Neural cell (in vitro differentiated cells): ENCODE measurements around the gene RAMP3. TPM values are rescaled to one million over a fixed set of nuclear protein-coding genes. Genes with fewer than 3 reads are reported as not detected.

ENCODE experiments used
- H2AFZ ChIP-seq: fragments of 200-600, 300-800 bp; sonication (generic), shearing (Covaris generic); 2 replicates; pipeline ENCODE4 v1.6.0; 2014; ENCODE audit warnings: low read depth, mild to moderate bottlenecking, antibody characterized with exemption, low read length, moderate library complexity
- H3F3A ChIP-seq: fragments of 200-600 bp; shearing (Covaris generic); 2 replicates; pipeline ENCODE4 v1.6.1; 2016; ENCODE audit warnings: mild to moderate bottlenecking, moderate library complexity, mixed read lengths, antibody characterized with exemption, low read length; ENCODE audit not compliant: insufficient read depth, poor library complexity, severe bottlenecking
- H3K27ac ChIP-seq: fragments of 200-600, 300-800 bp; sonication (generic), shearing (Covaris generic); 2 replicates; pipeline ENCODE4 v1.5.1; 2014; ENCODE audit warnings: mild to moderate bottlenecking, low read length, moderate library complexity
- H3K27me3 ChIP-seq: fragments of 300-800, 200-600 bp; sonication (generic), shearing (Covaris generic); 2 replicates; pipeline ENCODE4 v1.6.0; 2014; ENCODE audit warnings: mild to moderate bottlenecking, low read depth, low read length, moderate library complexity; ENCODE audit not compliant: insufficient read depth
- H3K36me3 ChIP-seq: fragments of 300-800, 200-600 bp; sonication (generic), shearing (Covaris generic); 2 replicates; pipeline ENCODE4 v1.5.1; 2014; ENCODE audit warnings: mild to moderate bottlenecking, antibody characterized with exemption, low read length, moderate library complexity; ENCODE audit not compliant: insufficient read depth
- H3K4me2 ChIP-seq: fragments of 300-800, 200-600 bp; sonication (generic), shearing (Covaris generic); 2 replicates; pipeline ENCODE4 v1.6.0; 2014; ENCODE audit warnings: mild to moderate bottlenecking, low read length
- H3K4me3 ChIP-seq: fragments of 300-800, 200-600 bp; sonication (generic), shearing (Covaris generic); 2 replicates; pipeline ENCODE4 v1.5.1; 2014; ENCODE audit warnings: mild to moderate bottlenecking, low read length, moderate library complexity
- H3K79me2 ChIP-seq: fragments of 200-600 bp; shearing (Covaris generic); replicated peaks from 2 replicates; pipeline ENCODE4 v1.6.0; 2014; ENCODE audit warnings: mild to moderate bottlenecking, low read length, moderate library complexity; ENCODE audit not compliant: insufficient read depth
- H3K9ac ChIP-seq: fragments of 300-800, 200-600 bp; sonication (generic), shearing (Covaris generic); 2 replicates; pipeline ENCODE4 v1.6.1; 2016; ENCODE audit warnings: mild to moderate bottlenecking, low read length, mixed read lengths
- H3K9me2 ChIP-seq: fragments of 200-600 bp; shearing (Covaris generic); 2 replicates; pipeline ENCODE4 v1.6.1; 2016; ENCODE audit warnings: mild to moderate bottlenecking, low read length, mixed read lengths; ENCODE audit not compliant: insufficient read depth
- H3K9me3 ChIP-seq: fragments of 200-600, 300-800 bp; sonication (generic), shearing (Covaris generic); 2 replicates; pipeline ENCODE4 v1.6.1; 2016; ENCODE audit warnings: mild to moderate bottlenecking, mixed run types, low read length, moderate library complexity, mixed read lengths
- H4K20me1 ChIP-seq: fragments of 200-600 bp; shearing (Covaris generic); 2 replicates; pipeline ENCODE4 v1.6.1; 2016; ENCODE audit warnings: mild to moderate bottlenecking, mixed run types; ENCODE audit not compliant: insufficient read depth
- EP300 ChIP-seq: fragments of 450-650 bp; conservative IDR thresholded peaks from 2 replicates; pipeline ENCODE4 v1.6.1; 2014; ENCODE audit warnings: antibody characterized with exemption, mild to moderate bottlenecking, moderate library complexity; ENCODE audit not compliant: poor library complexity, severe bottlenecking
- EZH2 ChIP-seq: fragments of 200-600, 300-800 bp; shearing (Covaris generic), sonication (generic); IDR thresholded peaks from 2 replicates; pipeline ENCODE4 v1.6.1; 2014; ENCODE audit warnings: antibody characterized with exemption, low read length, borderline replicate concordance, mild to moderate bottlenecking; ENCODE audit not compliant: insufficient read depth, poor library complexity, severe bottlenecking
- MXI1 ChIP-seq: fragments of 450-650 bp; conservative IDR thresholded peaks from 2 replicates; pipeline ENCODE4 v1.6.1; 2014; ENCODE audit warnings: antibody characterized with exemption, mild to moderate bottlenecking; ENCODE audit not compliant: poor library complexity, severe bottlenecking
- POLR2AphosphoS5 ChIP-seq: IDR thresholded peaks from 2 replicates; pipeline ENCODE4 v1.6.1; 2012
- RAD21 ChIP-seq: fragments of 450-650 bp; conservative IDR thresholded peaks from 2 replicates; pipeline ENCODE4 v1.6.1; 2014; ENCODE audit warnings: antibody characterized with exemption, mild to moderate bottlenecking, moderate library complexity
- SMC3 ChIP-seq: fragments of 450-650 bp; conservative IDR thresholded peaks from 2 replicates; pipeline ENCODE4 v1.6.1; 2014; ENCODE audit warnings: antibody characterized with exemption, mild to moderate bottlenecking, moderate library complexity; ENCODE audit not compliant: poor library complexity
- TAF1 ChIP-seq: IDR thresholded peaks from 2 replicates; pipeline ENCODE4 v1.6.1; 2012; ENCODE audit warnings: low read depth
- polyA plus RNA-seq: library from polyadenylated mRNA; depleted of rRNA; stranded (reverse); fragments of >200 nt; gene quantifications from 2 replicates; pipeline ENCODE4 v1.2.3, GENCODE V29; 2014
- TF ChIP-seq, protein P1 (sequence below): IDR thresholded peaks from 2 replicates; pipeline ENCODE4 v1.6.1; 2012; ENCODE audit warnings: borderline replicate concordance
- TF ChIP-seq, protein P2 (sequence below): fragments of 450-650 bp; IDR thresholded peaks from 2 replicates; pipeline ENCODE4 v1.5.1; 2014; ENCODE audit warnings: antibody characterized with exemption, mild to moderate bottlenecking, moderate library complexity; ENCODE audit not compliant: poor library complexity, severe bottlenecking

The RAMP3 gene
- polyA plus RNA-seq, 1 donor from 2014 or later = not detected

DNA sequence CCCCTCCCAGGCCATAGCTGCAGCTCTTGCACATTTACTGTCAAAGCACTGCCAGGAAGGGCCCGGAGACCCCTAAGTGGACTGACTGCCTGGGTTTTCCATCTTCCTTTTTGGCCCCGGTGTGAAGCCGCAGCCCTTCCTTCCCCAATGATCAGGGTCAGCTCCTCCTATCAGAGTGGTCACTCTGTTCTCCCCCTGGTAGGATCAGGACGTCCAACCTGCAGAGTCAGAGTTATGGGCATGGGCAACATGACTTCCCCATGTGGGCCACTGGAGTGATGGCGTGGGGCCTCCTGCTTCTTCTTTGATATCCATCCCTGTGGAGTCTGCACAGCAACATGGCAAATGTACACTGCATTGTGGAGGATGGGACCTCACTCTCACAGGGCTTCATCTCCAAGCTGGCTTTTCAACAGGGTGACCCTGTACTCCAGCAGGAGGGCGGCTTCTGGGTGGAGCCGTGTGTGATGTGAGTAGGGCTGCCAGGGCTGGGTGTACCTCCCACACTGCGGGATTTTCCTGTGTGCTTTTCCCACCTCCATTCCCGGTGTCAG, 6.4 kb upstream of the RAMP3 start:
- H3K79me2 ChIP-seq = no peaks in the 10 kb centered on the region
- H3K27me3 ChIP-seq = no peaks in the 10 kb centered on the region
- no peak overlapping the region for H2AFZ ChIP-seq
- no peak overlapping the region for H3K27ac ChIP-seq
- no peaks in the 10 kb centered on the region for H3K9me3 ChIP-seq
- H4K20me1 ChIP-seq = no peaks in the 10 kb centered on the region
- H3K9me2 ChIP-seq = no peaks in the 10 kb centered on the region
- no peaks in the 10 kb centered on the region for H3F3A ChIP-seq
- H3K4me2 ChIP-seq = no peak overlapping the region
- TF ChIP-seq TAF1 (no peak), SMC3 (no peak), RAD21 (no peak), EP300 (no peak), POLR2AphosphoS5 (no peak), MXI1 (no peak), EZH2 (no peak)
- TF ChIP-seq, protein P1, sequence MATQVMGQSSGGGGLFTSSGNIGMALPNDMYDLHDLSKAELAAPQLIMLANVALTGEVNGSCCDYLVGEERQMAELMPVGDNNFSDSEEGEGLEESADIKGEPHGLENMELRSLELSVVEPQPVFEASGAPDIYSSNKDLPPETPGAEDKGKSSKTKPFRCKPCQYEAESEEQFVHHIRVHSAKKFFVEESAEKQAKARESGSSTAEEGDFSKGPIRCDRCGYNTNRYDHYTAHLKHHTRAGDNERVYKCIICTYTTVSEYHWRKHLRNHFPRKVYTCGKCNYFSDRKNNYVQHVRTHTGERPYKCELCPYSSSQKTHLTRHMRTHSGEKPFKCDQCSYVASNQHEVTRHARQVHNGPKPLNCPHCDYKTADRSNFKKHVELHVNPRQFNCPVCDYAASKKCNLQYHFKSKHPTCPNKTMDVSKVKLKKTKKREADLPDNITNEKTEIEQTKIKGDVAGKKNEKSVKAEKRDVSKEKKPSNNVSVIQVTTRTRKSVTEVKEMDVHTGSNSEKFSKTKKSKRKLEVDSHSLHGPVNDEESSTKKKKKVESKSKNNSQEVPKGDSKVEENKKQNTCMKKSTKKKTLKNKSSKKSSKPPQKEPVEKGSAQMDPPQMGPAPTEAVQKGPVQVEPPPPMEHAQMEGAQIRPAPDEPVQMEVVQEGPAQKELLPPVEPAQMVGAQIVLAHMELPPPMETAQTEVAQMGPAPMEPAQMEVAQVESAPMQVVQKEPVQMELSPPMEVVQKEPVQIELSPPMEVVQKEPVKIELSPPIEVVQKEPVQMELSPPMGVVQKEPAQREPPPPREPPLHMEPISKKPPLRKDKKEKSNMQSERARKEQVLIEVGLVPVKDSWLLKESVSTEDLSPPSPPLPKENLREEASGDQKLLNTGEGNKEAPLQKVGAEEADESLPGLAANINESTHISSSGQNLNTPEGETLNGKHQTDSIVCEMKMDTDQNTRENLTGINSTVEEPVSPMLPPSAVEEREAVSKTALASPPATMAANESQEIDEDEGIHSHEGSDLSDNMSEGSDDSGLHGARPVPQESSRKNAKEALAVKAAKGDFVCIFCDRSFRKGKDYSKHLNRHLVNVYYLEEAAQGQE = no peak
- TF ChIP-seq, protein P2, sequence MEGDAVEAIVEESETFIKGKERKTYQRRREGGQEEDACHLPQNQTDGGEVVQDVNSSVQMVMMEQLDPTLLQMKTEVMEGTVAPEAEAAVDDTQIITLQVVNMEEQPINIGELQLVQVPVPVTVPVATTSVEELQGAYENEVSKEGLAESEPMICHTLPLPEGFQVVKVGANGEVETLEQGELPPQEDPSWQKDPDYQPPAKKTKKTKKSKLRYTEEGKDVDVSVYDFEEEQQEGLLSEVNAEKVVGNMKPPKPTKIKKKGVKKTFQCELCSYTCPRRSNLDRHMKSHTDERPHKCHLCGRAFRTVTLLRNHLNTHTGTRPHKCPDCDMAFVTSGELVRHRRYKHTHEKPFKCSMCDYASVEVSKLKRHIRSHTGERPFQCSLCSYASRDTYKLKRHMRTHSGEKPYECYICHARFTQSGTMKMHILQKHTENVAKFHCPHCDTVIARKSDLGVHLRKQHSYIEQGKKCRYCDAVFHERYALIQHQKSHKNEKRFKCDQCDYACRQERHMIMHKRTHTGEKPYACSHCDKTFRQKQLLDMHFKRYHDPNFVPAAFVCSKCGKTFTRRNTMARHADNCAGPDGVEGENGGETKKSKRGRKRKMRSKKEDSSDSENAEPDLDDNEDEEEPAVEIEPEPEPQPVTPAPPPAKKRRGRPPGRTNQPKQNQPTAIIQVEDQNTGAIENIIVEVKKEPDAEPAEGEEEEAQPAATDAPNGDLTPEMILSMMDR = no peak
- no peaks in the 10 kb centered on the region for H3K36me3 ChIP-seq
- H3K9ac ChIP-seq = no peak overlapping the region
- H3K4me3 ChIP-seq = no peak overlapping the region

DNA sequence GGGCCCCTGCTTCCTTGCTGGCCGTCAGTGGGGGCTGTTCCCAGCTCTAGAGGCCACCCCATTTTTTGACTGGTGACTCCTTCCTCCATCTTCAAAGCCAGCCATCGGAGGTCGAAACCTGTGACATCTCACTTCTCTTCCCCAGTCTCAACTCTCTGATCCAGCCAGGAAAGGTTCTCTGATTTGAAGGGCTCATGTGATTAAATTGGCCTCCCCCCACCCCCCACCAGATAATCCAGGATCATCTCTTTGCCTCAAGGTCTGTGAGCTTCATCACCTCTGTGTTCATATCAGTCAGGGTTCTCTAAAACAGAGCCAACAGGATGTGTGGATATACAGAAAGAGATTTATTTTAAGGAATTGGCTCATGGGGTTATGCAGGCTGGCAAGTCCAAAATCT, 5.6 kb upstream of the RAMP3 start:
- Histone ChIP-seq H3K9me3 (no peaks in the 10 kb centered on the region), H2AFZ (no peak overlapping the region), H3K27me3 (peaks cover 6% of the 10 kb centered on the region), H3K4me3 (no peak overlapping the region), H3K79me2 (no peaks in the 10 kb centered on the region), H3K27ac (no peak overlapping the region), H4K20me1 (no peaks in the 10 kb centered on the region), H3K4me2 (no peak overlapping the region), H3K36me3 (no peaks in the 10 kb centered on the region), H3F3A (no peaks in the 10 kb centered on the region), H3K9me2 (no peaks in the 10 kb centered on the region), H3K9ac (no peak overlapping the region)
- TF ChIP-seq MXI1 = no peak
- TF ChIP-seq, protein P1 = no peak
- TF ChIP-seq SMC3 = no peak
- TF ChIP-seq EZH2 = no peak
- TF ChIP-seq RAD21 = no peak
- TF ChIP-seq, protein P2 = no peak
- no peak for TF ChIP-seq TAF1
- TF ChIP-seq EP300 = no peak
- TF ChIP-seq POLR2AphosphoS5 = no peak
